ENCODE data around the gene STAM2. TPM values are rescaled to one million over a fixed set of nuclear protein-coding genes. Genes with fewer than 3 reads are reported as not detected.

STAM2 gene
- total and polyA plus RNA-seq, 2 of the 13 experiments (the other 11 are each of a cell fraction or from before 2014, with no cell fraction given), result 14.7 to 24.1 TPM

GRCh38 chr2:152175368-152176112, at the start of gene STAM2 (continued):
- TF ChIP-seq ZNF503 (CRISPR knock-in tag; IDR thresholded peaks at IDR 0.05) (peak; percentile 95), EEA1 (CRISPR knock-in tag; IDR thresholded peaks at IDR 0.05; ENCODE audit: borderline replicate concordance) (peak; percentile 85), ZNF275 (CRISPR knock-in tag; IDR thresholded peaks at IDR 0.05; ENCODE audit: borderline replicate concordance) (peak; percentile 99), ZFP41 (CRISPR knock-in tag; IDR thresholded peaks at IDR 0.05; ENCODE audit: borderline replicate concordance) (peak; percentile 84; the same call in 1 of the 2 replicates), ZNF337 (CRISPR knock-in tag; IDR thresholded peaks at IDR 0.05; ENCODE audit: borderline replicate concordance, low read depth) (peak; percentile 97; the same call in 1 of the 2 replicates), CEBPZ (IDR thresholded peaks at IDR 0.05; ENCODE audit: low read length) (no peak), MAFG (CRISPR knock-in tag; IDR thresholded peaks at IDR 0.05) (no peak), ZBTB7B (CRISPR knock-in tag; IDR thresholded peaks at IDR 0.05) (peak; percentile 83), ZNF589 (CRISPR knock-in tag; conservative IDR thresholded peaks at IDR 0.05) (peak; percentile 89; the same call in 1 of the 2 replicates), ZNF816 (CRISPR knock-in tag; IDR thresholded peaks at IDR 0.05; ENCODE audit: borderline replicate concordance) (peak; percentile 97), ZNF772 (CRISPR knock-in tag; IDR thresholded peaks at IDR 0.05) (peak; percentile 79), YY1 (IDR thresholded peaks at IDR 0.05; ENCODE audit: insufficient read depth, insufficient replicate concordance, low read depth, low read length) (peak; percentile 67), ZNF879 (CRISPR knock-in tag; IDR thresholded peaks at IDR 0.05) (no peak)
- TF ChIP-seq, protein P1, sequence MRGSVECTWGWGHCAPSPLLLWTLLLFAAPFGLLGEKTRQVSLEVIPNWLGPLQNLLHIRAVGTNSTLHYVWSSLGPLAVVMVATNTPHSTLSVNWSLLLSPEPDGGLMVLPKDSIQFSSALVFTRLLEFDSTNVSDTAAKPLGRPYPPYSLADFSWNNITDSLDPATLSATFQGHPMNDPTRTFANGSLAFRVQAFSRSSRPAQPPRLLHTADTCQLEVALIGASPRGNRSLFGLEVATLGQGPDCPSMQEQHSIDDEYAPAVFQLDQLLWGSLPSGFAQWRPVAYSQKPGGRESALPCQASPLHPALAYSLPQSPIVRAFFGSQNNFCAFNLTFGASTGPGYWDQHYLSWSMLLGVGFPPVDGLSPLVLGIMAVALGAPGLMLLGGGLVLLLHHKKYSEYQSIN (CRISPR knock-in tag; IDR thresholded peaks at IDR 0.05; ENCODE audit: borderline replicate concordance), result no peak
- TF ChIP-seq, protein P2, sequence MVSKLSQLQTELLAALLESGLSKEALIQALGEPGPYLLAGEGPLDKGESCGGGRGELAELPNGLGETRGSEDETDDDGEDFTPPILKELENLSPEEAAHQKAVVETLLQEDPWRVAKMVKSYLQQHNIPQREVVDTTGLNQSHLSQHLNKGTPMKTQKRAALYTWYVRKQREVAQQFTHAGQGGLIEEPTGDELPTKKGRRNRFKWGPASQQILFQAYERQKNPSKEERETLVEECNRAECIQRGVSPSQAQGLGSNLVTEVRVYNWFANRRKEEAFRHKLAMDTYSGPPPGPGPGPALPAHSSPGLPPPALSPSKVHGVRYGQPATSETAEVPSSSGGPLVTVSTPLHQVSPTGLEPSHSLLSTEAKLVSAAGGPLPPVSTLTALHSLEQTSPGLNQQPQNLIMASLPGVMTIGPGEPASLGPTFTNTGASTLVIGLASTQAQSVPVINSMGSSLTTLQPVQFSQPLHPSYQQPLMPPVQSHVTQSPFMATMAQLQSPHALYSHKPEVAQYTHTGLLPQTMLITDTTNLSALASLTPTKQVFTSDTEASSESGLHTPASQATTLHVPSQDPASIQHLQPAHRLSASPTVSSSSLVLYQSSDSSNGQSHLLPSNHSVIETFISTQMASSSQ (IDR thresholded peaks at IDR 0.05; ENCODE audit: low read depth), result 0 out of 2 replicates have a peak, but pooled peaks have one; percentile 33
- TF ChIP-seq, protein P2 (CRISPR knock-in tag; IDR thresholded peaks at IDR 0.05; ENCODE audit: borderline replicate concordance), result peak; percentile 56; the same call in 1 of the 2 replicates
